Stimulated activated naive CD4-positive, alpha-beta T cell (primary cell): ENCODE measurements around the gene TIAM1.
"Not testable (repeated sequence)": the region's sequence is repeated elsewhere in the genome, so short reads cannot be mapped to it uniquely, and the experiment has no call there.

ENCODE experiments used
- DNase-seq, 6 experiments: peaks; one replicate each; lab custom pipeline; 2025; lab: John Stamatoyannopoulos, UW

The TIAM1 gene

DNA sequence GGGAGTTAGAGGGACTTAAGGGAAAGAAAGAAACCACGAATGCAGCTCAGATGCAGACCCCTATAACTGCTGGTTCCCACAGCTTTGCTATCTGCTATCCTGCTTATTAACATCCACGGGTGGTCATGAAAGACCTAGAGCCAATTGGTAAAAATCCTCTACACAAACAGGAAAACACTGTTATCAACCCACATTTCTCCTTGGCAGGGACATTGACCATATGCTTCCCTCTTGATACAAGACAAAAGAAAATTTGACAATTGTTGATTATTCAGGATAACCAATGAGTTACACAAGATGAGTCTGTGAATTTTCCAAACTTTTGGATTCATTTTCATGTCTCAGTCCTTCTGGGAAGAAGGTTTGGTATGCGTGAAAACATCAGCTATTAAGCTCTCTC is 90.4 kb downstream of the TIAM1 start:
- DNase-seq: no peak

GRCh38 chr21:31252611-31253010 is 91.5 kb downstream of the TIAM1 start:
- no peak for DNase-seq

GRCh38 chr21:31252091-31252490 is 92.0 kb downstream of the TIAM1 start:
- no peak for DNase-seq

GRCh38 chr21:31251686-31252085 is 92.4 kb downstream of the TIAM1 start:
- no peak for DNase-seq

DNA sequence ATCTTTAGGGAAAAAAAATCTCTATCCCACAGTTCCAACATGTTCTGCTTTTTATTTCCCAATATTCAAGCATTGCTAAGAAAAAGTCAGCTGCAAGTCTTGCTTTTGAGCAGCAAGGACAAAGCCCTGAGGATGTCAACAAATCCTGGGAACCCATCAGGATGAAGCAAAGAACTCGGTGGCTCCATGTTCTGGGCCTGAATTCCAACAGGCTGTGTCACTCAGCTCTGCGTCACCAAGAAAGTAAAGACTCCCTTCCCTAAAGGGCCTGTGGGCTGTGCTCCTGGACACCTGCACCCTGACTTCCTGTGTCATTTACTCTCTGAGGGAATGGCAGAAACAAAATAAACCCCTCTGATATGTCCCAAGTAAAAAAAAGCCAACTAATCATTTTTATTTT is 95.5 kb downstream of the TIAM1 start:
- DNase-seq: no peak

GRCh38 chr21:31243611-31244010 is 100.5 kb downstream of the TIAM1 start:
- DNase-seq: no peak

DNA sequence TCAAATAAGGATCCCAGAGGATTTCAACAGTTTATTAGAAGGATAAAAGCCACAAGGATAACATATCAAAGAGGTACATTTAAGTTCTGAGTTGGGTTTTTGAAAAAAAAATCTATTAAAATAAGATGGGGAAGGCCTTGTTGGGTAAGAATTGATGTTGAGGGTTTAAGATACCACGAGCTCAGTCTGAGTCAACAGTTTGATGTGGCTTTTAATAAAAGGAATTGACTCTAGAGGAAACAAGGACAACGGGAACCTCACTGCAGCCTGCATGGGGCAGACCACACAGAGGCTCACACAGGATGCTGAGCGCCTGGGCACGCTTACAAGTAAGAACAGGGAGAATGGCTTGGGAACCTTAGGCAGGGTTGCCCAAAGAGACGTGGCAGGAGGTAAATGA is 107.5 kb downstream of the TIAM1 start:
- no peak for DNase-seq

GRCh38 chr21:31235671-31236450 is 108.2 kb downstream of the TIAM1 start:
- no peak for DNase-seq

- no peak for DNase-seq
Observed at GRCh38 chr21:31234936-31235335, 109.1 kb downstream of the TIAM1 start.

- DNase-seq: no peak
Observed at GRCh38 chr21:31233711-31234110, 110.3 kb downstream of the TIAM1 start.

- no peak for DNase-seq
Observed at GRCh38 chr21:31232344-31232743, 111.7 kb downstream of the TIAM1 start.

DNA sequence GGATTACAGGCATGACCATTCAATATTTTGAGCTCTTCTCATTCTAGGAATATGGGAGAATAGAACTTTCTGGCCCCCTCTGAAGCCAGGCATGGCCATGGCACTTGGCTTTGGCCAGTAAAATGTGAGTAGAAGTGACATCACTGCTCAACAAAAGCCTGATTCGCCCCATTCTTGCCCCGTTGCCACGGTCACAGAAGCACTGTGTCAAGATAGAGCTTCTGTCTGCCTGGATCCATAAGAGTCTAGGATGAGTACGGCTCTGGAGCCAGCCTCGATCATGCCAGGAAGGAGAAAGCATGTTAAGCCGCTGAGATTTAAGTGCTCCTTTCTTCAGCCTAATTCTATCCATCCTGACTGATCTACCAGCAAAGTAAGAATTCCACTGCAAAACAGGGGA is 113.1 kb downstream of the TIAM1 start:
- no peak for DNase-seq

GRCh38 chr21:31228723-31229122 is 115.3 kb downstream of the TIAM1 start:
- not testable (repeated sequence) for DNase-seq

GRCh38 chr21:31225713-31226112 is 118.3 kb downstream of the TIAM1 start:
- no peak for DNase-seq

- DNase-seq: no peak
Observed at GRCh38 chr21:31222142-31222541, 121.9 kb downstream of the TIAM1 start.

DNA sequence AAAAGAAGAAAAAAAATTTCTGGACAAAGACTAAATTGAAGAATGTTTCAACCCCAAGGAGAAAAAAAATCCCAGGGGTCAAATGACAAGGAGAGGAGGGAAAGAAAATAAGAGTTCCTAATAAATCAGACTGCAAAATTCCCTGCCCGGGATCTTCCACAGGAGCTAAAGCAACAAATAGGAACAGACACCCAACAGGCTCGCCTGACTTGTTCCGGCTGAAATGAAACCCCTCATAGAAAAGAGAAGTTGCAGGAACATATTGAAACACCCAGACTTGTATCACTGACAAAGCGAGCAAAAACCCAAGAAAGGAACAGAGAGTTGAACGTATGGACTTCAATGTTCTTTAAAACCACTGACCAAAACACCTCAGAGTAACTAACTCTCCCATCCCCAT is 123.0 kb downstream of the TIAM1 start:
- no peak for DNase-seq

- DNase-seq: no peak
Observed at GRCh38 chr21:31220575-31220974, 123.5 kb downstream of the TIAM1 start.

- no peak for DNase-seq
Observed at GRCh38 chr21:31218830-31219608, 125.0 kb downstream of the TIAM1 start.

- DNase-seq: no peak
Observed at GRCh38 chr21:31216206-31216605, 127.9 kb downstream of the TIAM1 start.

GRCh38 chr21:31213787-31214186 is 130.3 kb downstream of the TIAM1 start:
- DNase-seq: peak in 2 of 6 experiments; percentile 19 to 33

DNA sequence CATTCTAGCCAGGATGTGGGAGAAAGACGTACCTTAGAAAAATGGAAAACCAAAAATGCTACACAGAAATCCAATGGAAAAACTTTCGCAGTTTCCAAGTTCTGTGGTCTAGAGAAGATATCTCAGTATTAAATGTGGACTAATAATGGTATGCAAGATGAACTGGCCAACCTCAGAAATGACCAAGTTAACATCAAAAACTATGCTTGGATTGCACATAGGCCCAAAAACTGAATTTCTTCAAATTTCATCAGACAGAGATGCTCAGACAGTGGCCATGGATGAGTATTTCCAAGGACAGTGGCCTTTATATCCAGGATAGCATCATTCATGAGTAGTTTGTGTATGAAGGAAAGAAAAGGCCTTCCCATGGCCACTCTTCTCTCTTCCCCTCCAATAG is 132.2 kb downstream of the TIAM1 start:
- DNase-seq: no peak

GRCh38 chr21:31205412-31205811 is 138.6 kb downstream of the TIAM1 start:
- DNase-seq: no peak

DNA sequence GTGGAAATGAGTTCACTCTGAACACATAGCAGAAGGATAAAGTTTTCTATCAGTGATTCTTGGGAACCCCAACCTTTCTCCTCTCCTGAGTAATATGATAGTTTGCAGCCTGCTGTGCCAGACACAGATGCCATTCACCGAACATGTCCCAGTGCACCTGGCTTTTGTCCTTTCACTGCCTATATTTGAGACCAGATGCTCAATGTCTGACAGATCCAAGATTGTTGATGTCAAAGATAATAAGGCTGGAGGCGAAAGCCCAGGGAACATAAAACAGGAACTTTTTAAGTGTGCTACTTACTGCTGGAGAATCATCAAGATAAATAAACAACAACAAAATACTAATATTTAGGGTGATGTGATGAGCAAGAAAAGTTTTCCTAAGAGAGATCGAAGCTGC is 139.3 kb downstream of the TIAM1 start:
- no peak for DNase-seq
